GM12878 (cell line): ENCODE results near the gene POLR3E. TPM values are rescaled to one million over a fixed set of nuclear protein-coding genes. Genes with fewer than 3 reads are reported as not detected.

Experiments used
- ATAC-seq: fragments of 200-7000 bp; cut with Tn5 transposase; 3 replicates; pipeline ENCODE4 v1.9.1; 2020; ENCODE audit warnings: mild to moderate bottlenecking, moderate library complexity
- BruUV-seq: library from RNA; stranded (reverse); fragments of 400-500 nt; replicated peaks from 2 replicates; lab custom pipeline; 2021; lab: Mats Ljungman, UMichigan
- CTCF ChIA-PET: fragments of 300-600 bp; sonication (Branson Sonifier 250); formaldehyde crosslinking; extraction: SDS; loops from one replicate; lab custom pipeline; 2021; ENCODE audit warnings: inconsistent platforms; lab: Yijun Ruan, JAX
- POLR2A ChIA-PET: fragments of 350-600 bp; formaldehyde crosslinking; extraction: SDS; loops from one replicate; lab custom pipeline; 2021; ENCODE audit warnings: inconsistent platforms; lab: Charles Lee
- RAD21 ChIA-PET: fragments of 300-600 bp; sonication (Branson Sonifier 250); formaldehyde crosslinking; loops from one replicate; lab custom pipeline; 2023; ENCODE audit warnings: antibody characterized with exemption; ENCODE audit not compliant: unreplicated experiment; lab: Charles Lee
- SMC1A ChIA-PET: fragments of 300-600 bp; sonication (Branson Sonifier 250); formaldehyde crosslinking; loops from one replicate; lab custom pipeline; 2023; ENCODE audit not compliant: unreplicated experiment, uncharacterized antibody; lab: Charles Lee
- DNase-seq: peaks from one replicate; pipeline ENCODE4 v3.0.0-alpha.2; 2011; ENCODE audit warnings: low read depth, low spot score
- FAIRE-seq: peaks from 3 replicates; lab custom pipeline; 2011; peaks lifted over from hg19 to GRCh38; lab: Jason Lieb, UNC
- H2AFZ ChIP-seq: 2 replicates; pipeline ENCODE4 v1.6.0; 2011; ENCODE audit warnings: low read depth, low read length, control low read depth; ENCODE audit not compliant: control insufficient read depth
- H3K27ac ChIP-seq: 2 replicates; pipeline ENCODE4 v1.5.1; 2011; ENCODE audit warnings: control low read depth; ENCODE audit not compliant: control insufficient read depth, insufficient read depth
- H3K27me3 ChIP-seq, 2 experiments: replicated peaks in 1 of 2; 2 replicates each; pipeline versions ENCODE4 v1.6.0 to v1.6.1; 2011; ENCODE audit warnings: low read length in 1 of 2; ENCODE audit not compliant: control insufficient read depth in 2 of 2, insufficient read depth in 2 of 2
- H3K36me3 ChIP-seq, 2 experiments: 2 replicates each; pipeline ENCODE4 v1.5.1; 2011; ENCODE audit warnings: low read length in 1 of 2; ENCODE audit not compliant: control insufficient read depth in 2 of 2, insufficient read depth in 2 of 2
- H3K4me1 ChIP-seq: 2 replicates; pipeline ENCODE4 v1.6.1; 2011; ENCODE audit warnings: mild to moderate bottlenecking, low read length, moderate library complexity, mixed read lengths; ENCODE audit not compliant: control insufficient read depth, insufficient read depth
- H3K4me2 ChIP-seq: 2 replicates; pipeline ENCODE4 v1.6.0; 2011; ENCODE audit warnings: control low read depth; ENCODE audit not compliant: control insufficient read depth, insufficient read depth
- H3K4me3 ChIP-seq: fragments of 200-600 bp; sonication (generic); 2 replicates; pipeline ENCODE4 v1.5.1; 2016
- H3K79me2 ChIP-seq: 2 replicates; pipeline ENCODE4 v1.6.0; 2011; ENCODE audit warnings: low read length; ENCODE audit not compliant: control insufficient read depth, insufficient read depth
- H3K9ac ChIP-seq: 2 replicates; pipeline ENCODE4 v1.8.0; 2011; ENCODE audit warnings: low read length, control low read depth, mixed read lengths; ENCODE audit not compliant: control insufficient read depth, insufficient read depth
- H3K9me3 ChIP-seq: replicated peaks from 3 replicates; pipeline ENCODE4 v1.5.1; 2011; ENCODE audit warnings: mild to moderate bottlenecking, low read length; ENCODE audit not compliant: control insufficient read depth, insufficient read depth
- H4K20me1 ChIP-seq: 2 replicates; pipeline ENCODE4 v1.6.0; 2011; ENCODE audit not compliant: control insufficient read depth, insufficient read depth
- CBFB ChIP-seq: IDR thresholded peaks from 2 replicates; pipeline ENCODE4 v1.6.1; 2016; ENCODE audit warnings: antibody characterized with exemption, low read depth
- CHD1 ChIP-seq: IDR thresholded peaks from 2 replicates; pipeline ENCODE4 v1.6.1; 2012; ENCODE audit warnings: low read depth, low read length, improper control_type of control experiment
- CHD2 ChIP-seq: IDR thresholded peaks from 2 replicates; pipeline ENCODE4 v1.6.1; 2011; ENCODE audit warnings: low read depth, low read length, improper control_type of control experiment, borderline replicate concordance
- DPF2 ChIP-seq: fragments of 450-650 bp; IDR thresholded peaks from 2 replicates; pipeline ENCODE4 v1.6.1; 2017; ENCODE audit warnings: mild to moderate bottlenecking
- IKZF1 ChIP-seq: fragments of 450-650 bp; conservative IDR thresholded peaks from 2 replicates; pipeline ENCODE4 v1.6.1; 2017; ENCODE audit warnings: antibody characterized with exemption, mild to moderate bottlenecking
- KDM1A ChIP-seq: fragments of 200-600 bp; sonication (generic); IDR thresholded peaks from 2 replicates; pipeline ENCODE4 v1.6.1; 2016; ENCODE audit warnings: borderline replicate concordance
- KLF5 ChIP-seq: fragments of 450-650 bp; IDR thresholded peaks from 2 replicates; pipeline ENCODE4 v1.6.1; 2014; ENCODE audit warnings: mild to moderate bottlenecking; ENCODE audit not compliant: partially characterized antibody
- NFYB ChIP-seq: IDR thresholded peaks from 2 replicates; pipeline ENCODE4 v1.6.1; 2011; ENCODE audit warnings: low read depth, mild to moderate bottlenecking, low read length, improper control_type of control experiment, moderate library complexity; ENCODE audit not compliant: insufficient read depth
- RCOR1 ChIP-seq: conservative IDR thresholded peaks from 2 replicates; pipeline ENCODE4 v1.6.1; 2012; ENCODE audit warnings: low read depth, low read length, improper control_type of control experiment
- SIX5 ChIP-seq: IDR thresholded peaks from 2 replicates; pipeline ENCODE4 v1.6.1; 2011; ENCODE audit warnings: mild to moderate bottlenecking, low read depth, low read length, moderate library complexity; ENCODE audit not compliant: severe bottlenecking
- TAF1 ChIP-seq: IDR thresholded peaks from 2 replicates; pipeline ENCODE4 v1.6.1; 2011; ENCODE audit warnings: mild to moderate bottlenecking, low read depth, low read length, borderline replicate concordance
- ZNF207 ChIP-seq: fragments of 450-650 bp; IDR thresholded peaks from 2 replicates; pipeline ENCODE4 v1.6.1; 2014; ENCODE audit warnings: antibody characterized with exemption, mild to moderate bottlenecking, borderline replicate concordance
- ZNF217 ChIP-seq: fragments of 450-650 bp; IDR thresholded peaks from 2 replicates; pipeline ENCODE4 v1.6.1; 2017; ENCODE audit warnings: antibody characterized with exemption, mild to moderate bottlenecking
- ZNF622 ChIP-seq: fragments of 450-650 bp; IDR thresholded peaks from 2 replicates; pipeline ENCODE4 v1.6.1; 2017; ENCODE audit warnings: mild to moderate bottlenecking, inconsistent platforms
- WGBS: methylation state at CpG from one replicate; pipeline ENCODE4 v1.1.6; 2016; ENCODE audit warnings: low lambda C conversion rate; ENCODE audit not compliant: insufficient replicate concordance, insufficient coverage; ENCODE audit errors: missing lambda C conversion rate; 5-methylcytosine and 5-hydroxymethylcytosine counted together
- in situ Hi-C: fragments of 300-500 bp; cut with MboI; formaldehyde crosslinking; loops from 9 replicates; pipeline ENCODE4 v1.14.3; 2018; ENCODE audit warnings: mixed read lengths
- intact Hi-C: fragments of 100-400 bp; cut with micrococcal nuclease; formaldehyde crosslinking; loops from one replicate; pipeline ENCODE4 v1.14.2; 2022; ENCODE audit not compliant: unreplicated experiment
- polyA plus RNA-seq, 11 experiments: library from polyadenylated mRNA; depleted of rRNA in 4 of 11; unstranded in 6 of 11; stranded (reverse) in 5 of 11; fragments of >200 nt; fragmentation: Nextera tagmentation in 4 of 11; fragmentation: Illumina TruSeq in 1 of 11; extraction: Ambion mirVana in 4 of 11; extraction: Trizol in 1 of 11; gene quantifications; 1 replicate in 1 of 11; 2 replicates in 10 of 11; pipeline versions ENCODE4 v1.2.1 to v1.2.3, GENCODE V29; 2011 to 2016; ENCODE audit warnings: inconsistent platforms in 2 of 11, missing spikeins in 2 of 11, low read depth in 1 of 11
- total RNA-seq, 4 experiments: library from RNA; depleted of rRNA in 3 of 4; stranded (reverse); fragments of >200 nt in 3 of 4; fragmentation: Illumina TruSeq in 1 of 4; extraction: Trizol in 1 of 4; gene quantifications; 2 replicates each; pipeline versions ENCODE4 v1.2.1 to v1.2.3, GENCODE V29; 2013 to 2021
- TF ChIP-seq, protein P1 (sequence below): fragments of 450-650 bp; IDR thresholded peaks from 2 replicates; pipeline ENCODE4 v1.6.1; 2016; ENCODE audit warnings: mild to moderate bottlenecking, moderate library complexity, borderline replicate concordance
- TF ChIP-seq, protein P2 (sequence below): fragments of 450-650 bp; IDR thresholded peaks from 2 replicates; pipeline ENCODE4 v1.6.1; 2017; ENCODE audit warnings: mild to moderate bottlenecking, moderate library complexity

Gene POLR3E
- total and polyA plus RNA-seq, 10 of the 15 experiments (the other 5 are each of a cell fraction or from before 2014, with no cell fraction given), result 11.1 to 79.5 (median 39.7) TPM

DNA sequence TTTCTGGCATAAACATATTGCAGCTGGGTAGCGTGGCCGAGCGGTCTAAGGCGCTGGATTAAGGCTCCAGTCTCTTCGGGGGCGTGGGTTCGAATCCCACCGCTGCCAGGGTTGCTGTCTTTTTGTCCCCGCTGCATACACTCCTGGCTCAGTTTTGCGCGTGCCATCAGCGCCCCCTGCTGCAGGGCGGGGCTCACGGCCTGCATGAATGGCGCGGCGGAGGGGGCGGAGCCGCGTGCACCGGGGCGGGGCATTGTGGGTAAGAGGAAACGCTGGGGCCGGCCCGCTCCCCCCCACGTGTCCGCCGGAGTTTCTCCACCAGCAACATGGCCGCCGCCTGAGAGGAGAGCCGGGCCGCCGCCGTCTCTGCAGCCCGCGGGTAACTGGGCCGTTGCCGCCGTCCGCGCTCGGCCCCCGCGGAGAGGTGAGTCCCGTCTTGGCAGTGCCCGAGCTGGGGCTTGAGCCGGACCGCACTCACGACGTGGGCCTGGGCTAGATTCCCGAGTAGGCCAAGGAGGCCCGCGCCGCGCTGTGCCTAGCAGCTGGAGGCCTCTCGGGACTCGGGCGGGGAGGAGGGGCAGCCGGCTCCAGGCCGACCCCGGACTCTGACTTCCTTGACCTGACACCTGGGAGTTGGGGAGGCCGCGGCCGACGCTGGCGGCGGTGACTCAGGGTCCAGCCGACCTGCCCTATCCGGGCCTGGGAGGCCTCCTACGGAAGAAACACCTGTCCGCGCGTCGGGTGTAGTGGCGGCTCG, at the start of gene POLR3E (continued):
- peak; percentile 74 for TF ChIP-seq IKZF1
- TF ChIP-seq, protein P1, sequence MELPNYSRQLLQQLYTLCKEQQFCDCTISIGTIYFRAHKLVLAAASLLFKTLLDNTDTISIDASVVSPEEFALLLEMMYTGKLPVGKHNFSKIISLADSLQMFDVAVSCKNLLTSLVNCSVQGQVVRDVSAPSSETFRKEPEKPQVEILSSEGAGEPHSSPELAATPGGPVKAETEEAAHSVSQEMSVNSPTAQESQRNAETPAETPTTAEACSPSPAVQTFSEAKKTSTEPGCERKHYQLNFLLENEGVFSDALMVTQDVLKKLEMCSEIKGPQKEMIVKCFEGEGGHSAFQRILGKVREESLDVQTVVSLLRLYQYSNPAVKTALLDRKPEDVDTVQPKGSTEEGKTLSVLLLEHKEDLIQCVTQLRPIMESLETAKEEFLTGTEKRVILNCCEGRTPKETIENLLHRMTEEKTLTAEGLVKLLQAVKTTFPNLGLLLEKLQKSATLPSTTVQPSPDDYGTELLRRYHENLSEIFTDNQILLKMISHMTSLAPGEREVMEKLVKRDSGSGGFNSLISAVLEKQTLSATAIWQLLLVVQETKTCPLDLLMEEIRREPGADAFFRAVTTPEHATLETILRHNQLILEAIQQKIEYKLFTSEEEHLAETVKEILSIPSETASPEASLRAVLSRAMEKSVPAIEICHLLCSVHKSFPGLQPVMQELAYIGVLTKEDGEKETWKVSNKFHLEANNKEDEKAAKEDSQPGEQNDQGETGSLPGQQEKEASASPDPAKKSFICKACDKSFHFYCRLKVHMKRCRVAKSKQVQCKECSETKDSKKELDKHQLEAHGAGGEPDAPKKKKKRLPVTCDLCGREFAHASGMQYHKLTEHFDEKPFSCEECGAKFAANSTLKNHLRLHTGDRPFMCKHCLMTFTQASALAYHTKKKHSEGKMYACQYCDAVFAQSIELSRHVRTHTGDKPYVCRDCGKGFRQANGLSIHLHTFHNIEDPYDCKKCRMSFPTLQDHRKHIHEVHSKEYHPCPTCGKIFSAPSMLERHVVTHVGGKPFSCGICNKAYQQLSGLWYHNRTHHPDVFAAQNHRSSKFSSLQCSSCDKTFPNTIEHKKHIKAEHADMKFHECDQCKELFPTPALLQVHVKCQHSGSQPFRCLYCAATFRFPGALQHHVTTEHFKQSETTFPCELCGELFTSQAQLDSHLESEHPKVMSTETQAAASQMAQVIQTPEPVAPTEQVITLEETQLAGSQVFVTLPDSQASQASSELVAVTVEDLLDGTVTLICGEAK, result peak; percentile 82

DNA sequence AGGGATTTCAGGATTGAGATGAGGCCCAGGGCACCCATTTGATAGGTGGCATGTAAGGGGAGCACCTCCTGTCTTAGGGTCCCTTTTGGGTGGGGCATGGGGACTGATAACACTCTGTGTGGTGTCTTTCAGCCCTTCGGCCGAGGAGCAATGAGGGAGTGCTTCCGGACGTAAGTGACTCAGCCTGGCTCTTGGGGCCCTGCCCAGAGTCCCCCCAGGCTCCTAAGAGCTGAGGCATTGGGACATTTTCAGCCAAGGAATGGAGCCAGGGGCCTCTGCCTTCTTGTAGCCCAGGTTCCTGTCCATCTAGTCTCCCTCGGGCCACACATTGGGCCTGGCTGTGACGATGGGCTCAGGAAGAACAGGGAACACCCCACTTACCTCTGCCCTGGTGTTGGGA, 46.7 kb upstream of the POLR3E start:
- H3K27ac ChIP-seq, result no peak overlapping the region
- DNase-seq (no peak), FAIRE-seq (no peak), ATAC-seq (no peak)
- H3K9ac ChIP-seq, result no peak overlapping the region
- in situ Hi-C loops, result no loop called here
- no peak overlapping the region for H3K4me2 ChIP-seq
- no peaks in the 10 kb centered on the region for H4K20me1 ChIP-seq
- WGBS, result 99% methylated on average over 6 of the region's 6 CpGs
- no peak overlapping the region for H3K4me3 ChIP-seq
- SMC1A ChIA-PET, result no interaction called here
- H2AFZ ChIP-seq, result no peak overlapping the region
- no peaks in the 10 kb centered on the region for H3K79me2 ChIP-seq
- H3K27me3 ChIP-seq, result no peaks in the 10 kb centered on the region
- CTCF ChIA-PET, result no interaction called here
- RAD21 ChIA-PET, result no interaction called here
- H3K4me1 ChIP-seq, result no peaks in the 10 kb centered on the region
- peaks cover 4% of the 10 kb centered on the region; the same call in 1 of the 3 replicates for H3K9me3 ChIP-seq
- intact Hi-C loops, result no loop called here
- BruUV-seq, result no TSS peak
- POLR2A ChIA-PET, result no interaction called here
- H3K36me3 ChIP-seq, result peaks cover 30 to 33% of the 10 kb centered on the region in 2 experiments; a peak in 3 of 4 replicates
- no peak for TF ChIP-seq NFYB
- TF ChIP-seq CBFB, result no peak
- no peak for TF ChIP-seq CHD1
- no peak for TF ChIP-seq DPF2
- no peak for TF ChIP-seq ZNF622
- TF ChIP-seq, protein P2, sequence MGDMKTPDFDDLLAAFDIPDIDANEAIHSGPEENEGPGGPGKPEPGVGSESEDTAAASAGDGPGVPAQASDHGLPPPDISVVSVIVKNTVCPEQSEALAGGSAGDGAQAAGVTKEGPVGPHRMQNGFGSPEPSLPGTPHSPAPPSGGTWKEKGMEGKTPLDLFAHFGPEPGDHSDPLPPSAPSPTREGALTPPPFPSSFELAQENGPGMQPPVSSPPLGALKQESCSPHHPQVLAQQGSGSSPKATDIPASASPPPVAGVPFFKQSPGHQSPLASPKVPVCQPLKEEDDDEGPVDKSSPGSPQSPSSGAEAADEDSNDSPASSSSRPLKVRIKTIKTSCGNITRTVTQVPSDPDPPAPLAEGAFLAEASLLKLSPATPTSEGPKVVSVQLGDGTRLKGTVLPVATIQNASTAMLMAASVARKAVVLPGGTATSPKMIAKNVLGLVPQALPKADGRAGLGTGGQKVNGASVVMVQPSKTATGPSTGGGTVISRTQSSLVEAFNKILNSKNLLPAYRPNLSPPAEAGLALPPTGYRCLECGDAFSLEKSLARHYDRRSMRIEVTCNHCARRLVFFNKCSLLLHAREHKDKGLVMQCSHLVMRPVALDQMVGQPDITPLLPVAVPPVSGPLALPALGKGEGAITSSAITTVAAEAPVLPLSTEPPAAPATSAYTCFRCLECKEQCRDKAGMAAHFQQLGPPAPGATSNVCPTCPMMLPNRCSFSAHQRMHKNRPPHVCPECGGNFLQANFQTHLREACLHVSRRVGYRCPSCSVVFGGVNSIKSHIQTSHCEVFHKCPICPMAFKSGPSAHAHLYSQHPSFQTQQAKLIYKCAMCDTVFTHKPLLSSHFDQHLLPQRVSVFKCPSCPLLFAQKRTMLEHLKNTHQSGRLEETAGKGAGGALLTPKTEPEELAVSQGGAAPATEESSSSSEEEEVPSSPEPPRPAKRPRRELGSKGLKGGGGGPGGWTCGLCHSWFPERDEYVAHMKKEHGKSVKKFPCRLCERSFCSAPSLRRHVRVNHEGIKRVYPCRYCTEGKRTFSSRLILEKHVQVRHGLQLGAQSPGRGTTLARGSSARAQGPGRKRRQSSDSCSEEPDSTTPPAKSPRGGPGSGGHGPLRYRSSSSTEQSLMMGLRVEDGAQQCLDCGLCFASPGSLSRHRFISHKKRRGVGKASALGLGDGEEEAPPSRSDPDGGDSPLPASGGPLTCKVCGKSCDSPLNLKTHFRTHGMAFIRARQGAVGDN, result no peak
- no peak for TF ChIP-seq ZNF217
- no peak for TF ChIP-seq CHD2
- no peak for TF ChIP-seq RCOR1
- no peak for TF ChIP-seq SIX5
- TF ChIP-seq TAF1, result no peak
- no peak for TF ChIP-seq ZNF207
- TF ChIP-seq KDM1A, result no peak
- TF ChIP-seq IKZF1, result no peak
- no peak for TF ChIP-seq KLF5
